Trophoblast cell (in vitro differentiated cells and primary cell): Measurements from ENCODE around the gene SDS. TPM values are rescaled to one million over a fixed set of nuclear protein-coding genes. Genes with fewer than 3 reads are reported as not detected.

Experiments
- DNase-seq, 2 donors: peaks; one replicate each; pipeline ENCODE4 v3.0.0-alpha.2; 2016
- H2AFZ ChIP-seq: 2 replicates; pipeline ENCODE4 v1.6.1; 2013; ENCODE audit warnings: low read length, moderate library complexity, mild to moderate bottlenecking; ENCODE audit not compliant: insufficient read depth, poor library complexity
- H2AK5ac ChIP-seq: 2 replicates; pipeline ENCODE4 v1.6.1; 2013; ENCODE audit warnings: mild to moderate bottlenecking, low read length
- H2BK120ac ChIP-seq: 2 replicates; pipeline ENCODE4 v1.6.1; 2013; ENCODE audit warnings: low read length, mild to moderate bottlenecking, moderate library complexity; ENCODE audit not compliant: insufficient read depth, poor library complexity
- H2BK12ac ChIP-seq: 2 replicates; pipeline ENCODE4 v1.6.1; 2013; ENCODE audit warnings: mild to moderate bottlenecking, low read length, moderate library complexity
- H2BK5ac ChIP-seq: 2 replicates; pipeline ENCODE4 v1.6.1; 2013; ENCODE audit warnings: low read length, low read depth, moderate library complexity, mild to moderate bottlenecking; ENCODE audit not compliant: poor library complexity
- H3K14ac ChIP-seq: 2 replicates; pipeline ENCODE4 v1.6.1; 2013; ENCODE audit warnings: mild to moderate bottlenecking, low read length
- H3K18ac ChIP-seq: 2 replicates; pipeline ENCODE4 v1.6.1; 2013; ENCODE audit warnings: mild to moderate bottlenecking, low read length
- H3K23ac ChIP-seq: 2 replicates; pipeline ENCODE4 v1.6.1; 2013; ENCODE audit warnings: low read length
- H3K27ac ChIP-seq: 2 replicates; pipeline ENCODE4 v1.5.1; 2013; ENCODE audit warnings: low read depth, mild to moderate bottlenecking, inconsistent platforms, low read length, moderate library complexity
- H3K27me3 ChIP-seq: 2 replicates; pipeline ENCODE4 v1.6.1; 2013; ENCODE audit warnings: inconsistent platforms, mild to moderate bottlenecking, low read length, moderate library complexity; ENCODE audit not compliant: insufficient read depth
- H3K36me3 ChIP-seq, 2 experiments: 1 replicate in 1 of 2; 2 replicates in 1 of 2; pipeline ENCODE4 v1.6.1; 2013; ENCODE audit warnings: low read length in 2 of 2, mild to moderate bottlenecking in 2 of 2, moderate library complexity in 1 of 2; ENCODE audit not compliant: insufficient read depth in 2 of 2, control insufficient read depth in 1 of 2
- H3K4ac ChIP-seq: 2 replicates; pipeline ENCODE4 v1.6.1; 2013; ENCODE audit warnings: low read depth, mild to moderate bottlenecking, low read length, moderate library complexity
- H3K4me1 ChIP-seq, 2 experiments: 1 replicate in 1 of 2; 2 replicates in 1 of 2; pipeline ENCODE4 v1.6.1; 2013; ENCODE audit warnings: low read length in 2 of 2, mild to moderate bottlenecking in 2 of 2, moderate library complexity in 1 of 2; ENCODE audit not compliant: insufficient read depth in 2 of 2, control insufficient read depth in 1 of 2
- H3K4me2 ChIP-seq: 2 replicates; pipeline ENCODE4 v1.6.1; 2013; ENCODE audit warnings: inconsistent platforms, mild to moderate bottlenecking, low read length, moderate library complexity
- H3K4me3 ChIP-seq: 2 replicates; pipeline ENCODE4 v1.5.1; 2013; ENCODE audit warnings: mild to moderate bottlenecking, low read depth, low read length, inconsistent platforms
- H3K79me1 ChIP-seq: one replicate; pipeline ENCODE4 v1.6.1; 2013; ENCODE audit warnings: low read length
- H3K79me2 ChIP-seq: 2 replicates; pipeline ENCODE4 v1.6.1; 2013; ENCODE audit warnings: low read length, mild to moderate bottlenecking; ENCODE audit not compliant: control insufficient read depth, insufficient read depth, poor library complexity
- H3K9ac ChIP-seq: 2 replicates; pipeline ENCODE4 v1.6.1; 2013; ENCODE audit warnings: mild to moderate bottlenecking, low read length
- H3K9me3 ChIP-seq: 2 replicates; pipeline ENCODE4 v1.6.1; 2013; ENCODE audit warnings: low read depth, mild to moderate bottlenecking, control low read depth, inconsistent platforms, low read length; ENCODE audit not compliant: insufficient read depth
- H4K12ac ChIP-seq: 2 replicates; pipeline ENCODE4 v1.6.1; 2013; ENCODE audit warnings: low read depth, mild to moderate bottlenecking, low read length, moderate library complexity
- H4K8ac ChIP-seq: 2 replicates; pipeline ENCODE4 v1.6.1; 2013; ENCODE audit warnings: low read depth, mild to moderate bottlenecking, low read length, moderate library complexity
- H4K91ac ChIP-seq: one replicate; pipeline ENCODE4 v1.6.1; 2013; ENCODE audit warnings: low read depth, mild to moderate bottlenecking, low read length, moderate library complexity
- WGBS: extraction: QIAGEN DNeasy Blood & Tissue Kit; methylation state at CpG from one replicate; pipeline ENCODE4 v1.1.7; 2013; ENCODE audit warnings: missing lambda C conversion rate; ENCODE audit not compliant: insufficient read length, insufficient coverage; ENCODE audit errors: extremely low coverage; 5-methylcytosine and 5-hydroxymethylcytosine counted together
- polyA plus RNA-seq: library from polyadenylated mRNA; stranded (reverse); fragments of 200-250 nt; gene quantifications from 2 replicates; pipeline ENCODE4 v1.2.3, GENCODE V29; 2013

Gene SDS, protein sequence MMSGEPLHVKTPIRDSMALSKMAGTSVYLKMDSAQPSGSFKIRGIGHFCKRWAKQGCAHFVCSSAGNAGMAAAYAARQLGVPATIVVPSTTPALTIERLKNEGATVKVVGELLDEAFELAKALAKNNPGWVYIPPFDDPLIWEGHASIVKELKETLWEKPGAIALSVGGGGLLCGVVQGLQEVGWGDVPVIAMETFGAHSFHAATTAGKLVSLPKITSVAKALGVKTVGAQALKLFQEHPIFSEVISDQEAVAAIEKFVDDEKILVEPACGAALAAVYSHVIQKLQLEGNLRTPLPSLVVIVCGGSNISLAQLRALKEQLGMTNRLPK
- polyA plus RNA-seq: not detected in 2 replicates

- Histone ChIP-seq H2BK5ac (no peak within 1 kb of the TSS), H3K9ac (no peak within 1 kb of the TSS), H2BK12ac (no peak within 1 kb of the TSS), H4K91ac (no peak within 1 kb of the TSS), H3K18ac (no peak within 1 kb of the TSS), H2AFZ (no peak within 1 kb of the TSS), H3K4me3 (no peak within 1 kb of the TSS), H4K12ac (no peak within 1 kb of the TSS), H3K27me3 (no peaks in the 10 kb centered on the region), H3K79me1 (no peaks in the 10 kb centered on the region), H3K27ac (no peak within 1 kb of the TSS), H3K79me2 (no peaks in the 10 kb centered on the region), H3K36me3 (no peaks in the 10 kb centered on the region), H3K9me3 (no peaks in the 10 kb centered on the region), H3K14ac (no peak within 1 kb of the TSS), H4K8ac (no peak within 1 kb of the TSS), H3K23ac (no peak within 1 kb of the TSS), H2BK120ac (no peak within 1 kb of the TSS), H2AK5ac (no peak within 1 kb of the TSS), H3K4me2 (no peak within 1 kb of the TSS), H3K4me1 (no peaks in the 10 kb centered on the region), H3K4ac (no peak within 1 kb of the TSS)
- no CpG with 5 or more reads among the region's 14 CpGs for WGBS
- DNase-seq: no peak
Measured at GRCh38 chr12:113403435-113404415, at the start of gene SDS. SDS (minus strand) TSS chr12:113403887; CDS start chr12:113399708, 4,179 bp downstream.

DNA sequence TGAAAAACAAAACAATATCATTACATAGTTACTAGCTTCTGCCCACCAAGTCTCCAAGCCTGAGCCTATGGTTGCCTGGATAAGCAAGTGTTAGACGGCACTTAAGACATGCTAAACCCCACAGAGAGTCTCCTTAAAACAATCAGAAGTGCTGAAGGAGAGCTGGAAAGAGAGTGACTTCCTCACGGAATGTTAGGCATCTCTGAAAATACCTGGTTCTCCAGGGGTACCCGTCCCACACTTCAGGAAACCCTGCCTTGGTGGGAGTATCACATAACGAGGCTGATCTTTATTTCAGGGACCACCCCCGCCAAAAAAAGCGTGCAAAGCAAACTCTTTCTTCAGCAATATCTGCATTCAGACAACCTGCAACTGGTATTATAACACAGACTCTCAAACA, 49.6 kb upstream of the SDS start:
- Histone ChIP-seq H3K4ac (no peak overlapping the region), H2BK5ac (no peak overlapping the region), H4K12ac (no peak overlapping the region), H3K23ac (no peak overlapping the region), H4K8ac (no peak overlapping the region), H4K91ac (no peak overlapping the region), H3K36me3 (no peaks in the 10 kb centered on the region), H3K4me3 (no peak overlapping the region), H3K14ac (no peak overlapping the region), H2BK12ac (no peak overlapping the region), H3K4me2 (no peak overlapping the region), H2AFZ (no peak overlapping the region), H2BK120ac (no peak overlapping the region), H3K79me2 (no peaks in the 10 kb centered on the region), H3K9me3 (no peaks in the 10 kb centered on the region), H3K27ac (no peak overlapping the region), H3K9ac (no peak overlapping the region), H3K4me1 (no peaks in the 10 kb centered on the region), H2AK5ac (no peak overlapping the region), H3K79me1 (no peaks in the 10 kb centered on the region), H3K18ac (no peak overlapping the region), H3K27me3 (no peaks in the 10 kb centered on the region)
- no peak for DNase-seq
- no CpG with 5 or more reads among the region's 6 CpGs for WGBS

- Histone ChIP-seq H3K14ac (no peak overlapping the region), H3K4ac (no peak overlapping the region), H2BK12ac (no peak overlapping the region), H2BK5ac (no peak overlapping the region), H3K9ac (no peak overlapping the region), H3K4me1 (no peaks in the 10 kb centered on the region), H2AK5ac (no peak overlapping the region), H3K18ac (no peak overlapping the region), H2BK120ac (no peak overlapping the region), H2AFZ (no peak overlapping the region), H3K79me2 (no peaks in the 10 kb centered on the region), H3K36me3 (no peaks in the 10 kb centered on the region), H3K79me1 (no peaks in the 10 kb centered on the region), H4K12ac (no peak overlapping the region), H4K8ac (no peak overlapping the region), H3K27ac (no peak overlapping the region), H3K4me3 (no peak overlapping the region), H3K27me3 (no peaks in the 10 kb centered on the region), H3K9me3 (no peaks in the 10 kb centered on the region), H3K4me2 (no peak overlapping the region), H4K91ac (no peak overlapping the region), H3K23ac (no peak overlapping the region)
- DNase-seq: no peak
- no CpG with 5 or more reads among the region's 2 CpGs for WGBS
Measured at GRCh38 chr12:113452458-113452857, 48.8 kb upstream of the SDS start.

DNA sequence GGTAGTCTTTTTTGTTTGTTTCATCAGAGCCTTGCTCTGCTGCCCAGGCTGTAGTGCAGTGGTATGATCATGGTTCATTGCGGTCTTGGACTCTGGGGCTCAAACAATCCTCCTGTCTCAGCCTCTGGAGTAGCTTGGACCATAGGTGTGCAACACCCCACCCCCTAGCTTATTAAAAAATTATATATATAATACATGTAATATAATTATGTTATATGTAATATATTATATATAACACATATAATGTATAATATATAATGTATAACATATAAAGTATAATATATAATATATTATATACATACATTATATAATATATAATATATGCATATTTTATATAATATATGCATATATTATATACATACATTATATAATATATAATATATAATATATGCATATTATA, 46.2 kb upstream of the SDS start:
- Histone ChIP-seq H2BK5ac (no peak overlapping the region), H3K18ac (no peak overlapping the region), H3K27ac (no peak overlapping the region), H4K8ac (no peak overlapping the region), H3K79me2 (no peaks in the 10 kb centered on the region), H3K79me1 (no peaks in the 10 kb centered on the region), H3K9ac (no peak overlapping the region), H3K27me3 (no peaks in the 10 kb centered on the region), H2BK120ac (no peak overlapping the region), H2BK12ac (no peak overlapping the region), H3K4me1 (no peaks in the 10 kb centered on the region), H4K91ac (no peak overlapping the region), H2AFZ (no peak overlapping the region), H3K4me3 (no peak overlapping the region), H3K4ac (no peak overlapping the region), H3K9me3 (no peaks in the 10 kb centered on the region), H3K14ac (no peak overlapping the region), H3K4me2 (no peak overlapping the region), H3K23ac (no peak overlapping the region), H3K36me3 (no peaks in the 10 kb centered on the region), H2AK5ac (no peak overlapping the region), H4K12ac (no peak overlapping the region)
- WGBS: no CpG with 5 or more reads among the region's 1 CpG
- no peak for DNase-seq
